Common myeloid progenitor, CD34-positive (primary cell): ENCODE measurements around the gene MAF.

ENCODE experiments used
- CTCF ChIA-PET: fragments of 350-600 bp; sonication (Branson Sonifier 250); formaldehyde crosslinking; loops from one replicate; lab custom pipeline; 2021; ENCODE audit warnings: antibody characterized with exemption; lab: Charles Lee
- POLR2A ChIA-PET: fragments of 350-600 bp; sonication (Branson Sonifier 250); formaldehyde crosslinking; loops from one replicate; lab custom pipeline; 2021; ENCODE audit warnings: antibody characterized with exemption; lab: Charles Lee
- DNase-seq, 3 donors: peaks; one replicate each; pipeline versions ENCODE4 v3.0.0 to v3.0.0-alpha.2; 2013
- H3K27ac ChIP-seq, 2 experiments: 1 replicate in 1 of 2; 2 replicates in 1 of 2; pipeline ENCODE4 v1.7.0; 2013; ENCODE audit warnings: inconsistent platforms in 2 of 2, low read length in 2 of 2, mild to moderate bottlenecking in 2 of 2, low read depth in 1 of 2, moderate library complexity in 1 of 2; ENCODE audit not compliant: severe bottlenecking in 2 of 2, insufficient read depth in 1 of 2, poor library complexity in 1 of 2
- H3K27me3 ChIP-seq, 5 experiments: replicated peaks in 2 of 5; 1 replicate in 3 of 5; 2 replicates in 2 of 5; pipeline versions ENCODE4 v1.6.1 to v1.7.0; 2013; ENCODE audit warnings: low read length in 4 of 5, mild to moderate bottlenecking in 2 of 5, moderate library complexity in 2 of 5, inconsistent platforms in 1 of 5; ENCODE audit not compliant: insufficient read depth in 5 of 5, control insufficient read depth in 4 of 5
- H3K36me3 ChIP-seq, 4 experiments: 1 replicate in 2 of 4; 2 replicates in 2 of 4; pipeline versions ENCODE4 v1.6.1 to v1.7.0; 2013; ENCODE audit warnings: low read length in 3 of 4, control low read depth in 1 of 4, mild to moderate bottlenecking in 1 of 4; ENCODE audit not compliant: control insufficient read depth in 4 of 4, insufficient read depth in 4 of 4
- H3K4me1 ChIP-seq, 4 experiments: 1 replicate in 3 of 4; 2 replicates in 1 of 4; pipeline versions ENCODE4 v1.6.1 to v1.7.1; 2013; ENCODE audit warnings: low read length in 3 of 4, mild to moderate bottlenecking in 3 of 4, control low read depth in 1 of 4, inconsistent platforms in 1 of 4, moderate library complexity in 1 of 4; ENCODE audit not compliant: control insufficient read depth in 4 of 4, insufficient read depth in 4 of 4; ENCODE audit errors: control extremely low read depth in 1 of 4
- H3K4me3 ChIP-seq, 7 experiments: 1 replicate in 4 of 7; 2 replicates in 3 of 7; pipeline versions ENCODE4 v1.5.1 to v1.7.0; 2013; ENCODE audit warnings: mild to moderate bottlenecking in 7 of 7, low read length in 6 of 7, moderate library complexity in 6 of 7, inconsistent platforms in 2 of 7, low read depth in 2 of 7, control low read depth in 1 of 7; ENCODE audit not compliant: insufficient read depth in 4 of 7, control insufficient read depth in 1 of 7; ENCODE audit errors: extremely low read depth in 1 of 7
- H3K9me3 ChIP-seq, 5 experiments: 1 replicate in 4 of 5; 2 replicates in 1 of 5; pipeline versions ENCODE4 v1.6.1 to v1.7.1; 2013; ENCODE audit warnings: low read length in 4 of 5, mild to moderate bottlenecking in 2 of 5, inconsistent platforms in 1 of 5, low read depth in 1 of 5, moderate library complexity in 1 of 5; ENCODE audit not compliant: control insufficient read depth in 4 of 5, insufficient read depth in 2 of 5; ENCODE audit errors: control extremely low read depth in 1 of 5
- WGBS: methylation state at CpG from one replicate; pipeline ENCODE4 v1.1.5; 2013; ENCODE audit not compliant: insufficient coverage; 5-methylcytosine and 5-hydroxymethylcytosine counted together

Gene MAF

GRCh38 chr16:79559532-79559931 lies 41.0 kb downstream of the MAF start:
- WGBS, result no CpG with 5 or more reads among the region's 1 CpG
- no peak overlapping the region for H3K4me3 ChIP-seq
- no peaks in the 10 kb centered on the region for H3K4me1 ChIP-seq
- H3K36me3 ChIP-seq, result no peaks in the 10 kb centered on the region
- ChIA-PET POLR2A (interaction anchor here (0.7 kb wide), 1 partner anchor 70 kb away, joined by 3 read pairs; no protein-coding TSS in a partner anchor), CTCF (no interaction called here)
- H3K27ac ChIP-seq, result no peak overlapping the region
- DNase-seq, result no peak
- H3K9me3 ChIP-seq, result peaks cover 0 to 4% (median 0%) of the 10 kb centered on the region in 5 experiments
- H3K27me3 ChIP-seq, result peaks cover 0 to 2% (median 0%) of the 10 kb centered on the region in 5 experiments

GRCh38 chr16:79557421-79557820 lies 43.1 kb downstream of the MAF start:
- no peaks in the 10 kb centered on the region for H3K36me3 ChIP-seq
- no peak overlapping the region for H3K4me3 ChIP-seq
- H3K27me3 ChIP-seq, result peaks cover 0 to 2% (median 0%) of the 10 kb centered on the region in 5 experiments
- ChIA-PET CTCF (interaction anchor here (0.7 kb wide), 1 partner anchor 9 kb away, joined by 3 read pairs; no protein-coding TSS in a partner anchor), POLR2A (no interaction called here)
- no peak overlapping the region for H3K27ac ChIP-seq
- no peak for DNase-seq
- WGBS, result 90% methylated on average over 3 of the region's 3 CpGs
- H3K9me3 ChIP-seq, result peaks cover 0 to 4% (median 0%) of the 10 kb centered on the region in 5 experiments
- no peaks in the 10 kb centered on the region for H3K4me1 ChIP-seq

- no peak overlapping the region for H3K27ac ChIP-seq
These were observed 45.6 kb downstream of the MAF start for GRCh38 chr16:79554912-79555311.

GRCh38 chr16:79550373-79550772 lies 50.2 kb downstream of the MAF start:
- WGBS, result 100% methylated on average over 1 of the region's 2 CpGs
- Histone ChIP-seq H3K9me3 (no peaks in the 10 kb centered on the region), H3K36me3 (no peaks in the 10 kb centered on the region), H3K27me3 (peaks cover 0 to 2% (median 0%) of the 10 kb centered on the region in 5 experiments), H3K27ac (no peak overlapping the region), H3K4me1 (no peaks in the 10 kb centered on the region), H3K4me3 (no peak overlapping the region)
- ChIA-PET CTCF (no interaction called here), POLR2A (no interaction called here)
- no peak for DNase-seq

More at GRCh38 chr16:79554912-79555311, 45.6 kb downstream of the MAF start:
- peaks cover 0 to 1% (median 0%) of the 10 kb centered on the region in 5 experiments for H3K27me3 ChIP-seq
- DNase-seq, result no peak
- H3K4me3 ChIP-seq, result no peak overlapping the region
- H3K36me3 ChIP-seq, result no peaks in the 10 kb centered on the region
- CTCF ChIA-PET, result no interaction called here
- H3K9me3 ChIP-seq, result peaks cover 0 to 4% (median 0%) of the 10 kb centered on the region in 5 experiments
- POLR2A ChIA-PET, result no interaction called here
- H3K4me1 ChIP-seq, result no peaks in the 10 kb centered on the region

DNA sequence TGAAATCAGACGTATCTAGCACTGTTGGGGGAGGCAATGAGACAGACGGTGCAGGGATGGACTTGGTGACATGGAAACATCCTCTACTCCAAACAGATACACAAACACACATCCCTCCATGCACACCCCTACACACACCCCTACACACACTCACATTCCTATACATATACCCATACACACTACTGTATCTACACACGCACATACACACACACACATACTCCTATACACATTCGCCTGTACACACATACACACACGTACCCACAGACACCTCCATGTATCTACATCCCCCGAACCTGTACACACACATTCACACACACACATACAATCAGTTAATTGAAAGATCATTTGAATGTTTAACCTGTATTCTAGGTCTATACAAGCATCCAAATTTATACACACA lies 53.5 kb downstream of the MAF start:
- DNase-seq, result no peak
- POLR2A ChIA-PET, result no interaction called here
- no peak overlapping the region for H3K4me3 ChIP-seq
- H3K27ac ChIP-seq, result no peak overlapping the region
- CTCF ChIA-PET, result no interaction called here
- 95% methylated on average over 4 of the region's 6 CpGs for WGBS
- H3K4me1 ChIP-seq, result peaks cover 0 to 6% (median 3%) of the 10 kb centered on the region in 4 experiments
- H3K36me3 ChIP-seq, result no peaks in the 10 kb centered on the region
- peaks cover 0 to 2% (median 0%) of the 10 kb centered on the region in 5 experiments for H3K27me3 ChIP-seq
- no peaks in the 10 kb centered on the region for H3K9me3 ChIP-seq
